Left ventricle myocardium inferior (tissue), 1 donor: ENCODE measurements around the gene ZNRF1. TPM values are rescaled to one million over a fixed set of nuclear protein-coding genes. Genes with fewer than 3 reads are reported as not detected.
A peak's percentile ranks its signal among the peaks of the same experiment; 100 is the strongest.

Source experiments
- DNase-seq: peaks from one replicate; pipeline ENCODE4 v3.0.0-alpha.2; 2020
- H3K27ac ChIP-seq: fragments of 200-600 bp; replicated peaks from 2 replicates; pipeline ENCODE4 v1.8.0; 2021
- H3K27me3 ChIP-seq: fragments of 200-600 bp; 2 replicates; pipeline ENCODE4 v1.8.0; 2021; ENCODE audit warnings: low read depth
- H3K36me3 ChIP-seq: fragments of 200-600 bp; 2 replicates; pipeline ENCODE4 v1.8.0; 2021
- H3K4me1 ChIP-seq: fragments of 200-600 bp; 2 replicates; pipeline ENCODE4 v1.8.0; 2021
- H3K4me3 ChIP-seq: fragments of 200-600 bp; 2 replicates; pipeline ENCODE4 v1.8.0; 2021; ENCODE audit warnings: mild to moderate bottlenecking, moderate library complexity
- H3K9me3 ChIP-seq: fragments of 200-600 bp; replicated peaks from 2 replicates; pipeline ENCODE4 v1.8.0; 2021
- intact Hi-C: fragments of 100-400 bp; cut with micrococcal nuclease; formaldehyde crosslinking; loops from one replicate; pipeline ENCODE4 v1.11.0; 2022
- total RNA-seq: library from RNA; stranded (reverse); fragmentation: NEBNext Ultra II Directional; extraction: Animal tissue kit (Norgen Biotek cat#: 25700); gene quantifications from one replicate; pipeline ENCODE4 v1.2.1, GENCODE V29; 2021
- TF ChIP-seq, protein P1 (sequence below): fragments of 200-600 bp; IDR thresholded peaks from 2 replicates; pipeline ENCODE4 v1.8.0; 2021; ENCODE audit warnings: antibody characterized with exemption, mild to moderate bottlenecking, borderline replicate concordance
- donor health status: DM: no; HTN: yes; CAD: no; lungs with severe emphysema.

Gene ZNRF1
- total RNA-seq, 1 donor from 2014 or later: 22.3 TPM

DNA sequence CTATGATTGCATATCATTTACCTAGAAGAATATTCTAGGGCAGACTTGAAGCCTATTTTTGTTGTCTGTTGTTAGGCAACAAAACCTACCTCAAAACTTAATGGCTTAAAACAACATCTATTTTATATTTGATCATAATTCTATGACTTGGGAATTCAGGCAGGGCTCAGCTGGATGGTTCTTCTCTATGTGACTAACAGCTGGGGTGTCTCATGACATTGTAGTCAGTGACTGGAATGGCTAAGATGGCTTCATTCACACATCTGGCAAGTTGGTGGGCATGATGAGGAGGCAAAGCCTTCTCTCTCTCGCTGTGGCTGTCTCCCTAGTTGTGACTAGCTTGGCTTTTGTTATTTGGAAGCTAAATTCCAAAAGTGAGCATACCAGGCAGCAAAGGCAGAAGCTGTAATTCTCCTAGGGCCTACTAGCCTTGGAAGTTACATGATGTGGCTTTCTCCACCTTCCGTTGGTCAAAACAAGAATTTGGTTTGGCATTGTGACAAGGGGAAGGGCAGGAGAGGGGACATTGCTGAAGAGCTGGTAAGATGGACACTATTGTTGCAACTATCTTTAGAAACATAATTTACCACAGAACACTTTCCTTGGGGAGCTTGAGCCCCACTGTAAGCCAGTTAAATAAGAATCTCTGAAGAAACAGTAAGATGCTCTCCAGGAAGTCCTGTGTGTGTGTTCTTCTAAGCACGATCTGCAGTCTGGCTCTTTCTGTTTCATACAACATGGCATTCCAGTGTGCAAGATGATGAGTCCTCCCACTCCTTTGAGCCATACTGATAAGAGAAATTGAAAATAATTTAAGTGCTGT, 39.4 kb downstream of the ZNRF1 start:
- H3K36me3 ChIP-seq: peaks cover 10% of the 10 kb centered on the region
- no peaks in the 10 kb centered on the region for H3K27me3 ChIP-seq
- peaks cover 18% of the 10 kb centered on the region for H3K9me3 ChIP-seq
- TF ChIP-seq, protein P1, sequence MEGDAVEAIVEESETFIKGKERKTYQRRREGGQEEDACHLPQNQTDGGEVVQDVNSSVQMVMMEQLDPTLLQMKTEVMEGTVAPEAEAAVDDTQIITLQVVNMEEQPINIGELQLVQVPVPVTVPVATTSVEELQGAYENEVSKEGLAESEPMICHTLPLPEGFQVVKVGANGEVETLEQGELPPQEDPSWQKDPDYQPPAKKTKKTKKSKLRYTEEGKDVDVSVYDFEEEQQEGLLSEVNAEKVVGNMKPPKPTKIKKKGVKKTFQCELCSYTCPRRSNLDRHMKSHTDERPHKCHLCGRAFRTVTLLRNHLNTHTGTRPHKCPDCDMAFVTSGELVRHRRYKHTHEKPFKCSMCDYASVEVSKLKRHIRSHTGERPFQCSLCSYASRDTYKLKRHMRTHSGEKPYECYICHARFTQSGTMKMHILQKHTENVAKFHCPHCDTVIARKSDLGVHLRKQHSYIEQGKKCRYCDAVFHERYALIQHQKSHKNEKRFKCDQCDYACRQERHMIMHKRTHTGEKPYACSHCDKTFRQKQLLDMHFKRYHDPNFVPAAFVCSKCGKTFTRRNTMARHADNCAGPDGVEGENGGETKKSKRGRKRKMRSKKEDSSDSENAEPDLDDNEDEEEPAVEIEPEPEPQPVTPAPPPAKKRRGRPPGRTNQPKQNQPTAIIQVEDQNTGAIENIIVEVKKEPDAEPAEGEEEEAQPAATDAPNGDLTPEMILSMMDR: no peak
- DNase-seq: no peak
- H3K27ac ChIP-seq: no peak overlapping the region
- intact Hi-C loops: no loop called here
- H3K4me3 ChIP-seq: no peak overlapping the region
- peaks cover 26% of the 10 kb centered on the region for H3K4me1 ChIP-seq

DNA sequence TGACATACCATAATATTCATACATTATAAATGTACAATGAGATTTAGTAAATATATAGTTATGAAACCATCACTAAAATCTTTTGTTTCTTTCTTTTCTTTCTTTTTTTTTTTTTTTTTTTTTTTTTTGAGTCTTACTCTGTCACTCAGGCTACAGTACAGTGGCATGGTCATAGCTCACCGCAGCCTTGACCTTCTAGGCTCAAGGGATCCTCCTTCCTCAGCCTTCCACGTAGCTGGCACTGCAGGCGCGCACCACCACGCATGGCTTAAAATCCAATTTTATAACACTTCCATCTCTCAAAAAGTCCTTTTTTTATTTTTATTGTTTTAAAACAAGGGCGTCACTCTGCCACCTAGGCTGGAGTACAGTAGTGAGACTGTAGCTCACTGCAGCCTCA, 41.1 kb downstream of the ZNRF1 start:
- H3K4me3 ChIP-seq: no peak overlapping the region
- no peaks in the 10 kb centered on the region for H3K27me3 ChIP-seq
- intact Hi-C loops: loop anchor here (10.0 kb wide), 1 partner anchor 65 kb away; no protein-coding TSS in a partner anchor
- peaks cover 10% of the 10 kb centered on the region for H3K36me3 ChIP-seq
- TF ChIP-seq, protein P1: no peak
- peaks cover 43% of the 10 kb centered on the region for H3K4me1 ChIP-seq
- no peak for DNase-seq
- no peak overlapping the region for H3K27ac ChIP-seq
- H3K9me3 ChIP-seq: peaks cover 18% of the 10 kb centered on the region

DNA sequence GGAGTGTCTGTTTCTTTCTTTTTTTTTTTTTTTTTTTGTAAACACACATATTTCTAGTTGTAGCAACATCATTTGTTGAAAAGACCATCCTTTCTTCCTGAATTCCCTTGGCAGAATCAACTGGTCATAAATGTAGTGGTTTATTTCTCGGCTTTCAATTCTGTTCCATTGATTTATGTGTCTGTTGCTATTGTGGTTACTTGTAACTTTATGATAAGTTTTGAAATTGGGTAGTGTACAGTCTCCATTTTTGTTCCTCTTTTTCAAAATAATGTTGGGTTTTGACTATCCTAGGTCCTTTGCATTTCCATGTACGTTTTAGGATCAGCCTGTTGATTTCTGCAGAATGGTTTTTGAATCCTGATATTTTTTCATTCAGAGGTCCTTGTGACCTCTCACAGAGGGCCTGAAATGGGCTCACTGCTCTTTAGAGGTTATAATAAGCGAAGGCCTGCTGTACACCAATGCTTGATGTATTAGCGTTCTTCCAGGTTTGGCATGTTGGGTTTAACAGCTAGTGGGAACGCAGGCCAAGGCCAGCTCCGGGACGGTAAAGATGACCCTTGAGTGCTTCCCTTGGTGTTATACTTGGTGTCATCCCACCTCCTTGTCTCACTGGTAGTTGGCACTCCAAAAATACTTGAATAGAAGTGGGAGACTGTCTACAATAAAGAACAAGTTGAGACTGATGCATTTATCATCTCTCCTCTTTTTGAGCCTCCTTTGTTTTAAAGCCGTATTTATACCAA, 43.8 kb downstream of the ZNRF1 start:
- no peak overlapping the region for H3K4me3 ChIP-seq
- H3K27me3 ChIP-seq: no peaks in the 10 kb centered on the region
- H3K27ac ChIP-seq: peak overlapping the region; percentile 88
- peaks cover 70% of the 10 kb centered on the region for H3K4me1 ChIP-seq
- intact Hi-C loops: loop anchor here (10.0 kb wide), 1 partner anchor 62 kb away; no protein-coding TSS in a partner anchor
- peaks cover 6% of the 10 kb centered on the region for H3K36me3 ChIP-seq
- TF ChIP-seq, protein P1: no peak
- DNase-seq: no peak
- peaks cover 12% of the 10 kb centered on the region for H3K9me3 ChIP-seq

DNA sequence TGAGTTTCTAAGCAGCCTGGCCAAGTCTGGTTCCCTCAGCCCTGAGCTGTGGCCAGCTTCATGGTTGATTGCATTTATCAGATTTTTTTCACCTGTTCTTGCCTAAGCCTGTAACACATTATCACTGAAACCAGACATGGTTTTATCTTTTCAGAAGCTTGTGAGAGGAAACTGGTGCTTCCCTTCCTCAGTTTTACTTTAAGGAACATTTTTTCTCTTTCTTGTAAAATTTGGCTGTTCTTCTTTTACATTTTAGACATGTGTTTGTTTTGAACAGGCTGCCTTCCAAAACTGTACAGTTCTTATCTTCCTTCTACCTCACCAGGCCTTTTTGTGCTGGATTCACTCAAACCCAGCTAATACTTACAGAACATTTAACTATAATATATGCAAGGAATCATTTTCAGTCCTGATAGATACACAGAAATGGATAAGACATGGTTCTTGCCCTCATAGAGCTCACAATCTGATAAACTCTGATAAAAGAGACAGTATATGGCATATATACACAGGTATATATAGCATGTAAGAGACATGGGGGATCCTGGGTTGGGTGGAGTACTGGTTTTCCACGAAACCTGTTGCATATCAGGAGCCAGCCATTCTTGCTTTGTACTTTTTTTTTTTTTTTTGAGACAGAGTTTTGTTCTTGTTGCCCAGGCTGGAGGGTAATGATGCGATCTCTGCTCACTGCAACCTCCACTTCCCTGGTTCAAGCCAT, 44.5 kb downstream of the ZNRF1 start:
- Histone ChIP-seq H3K9me3 (peaks cover 4% of the 10 kb centered on the region), H3K4me1 (peaks cover 76% of the 10 kb centered on the region), H3K4me3 (no peak overlapping the region), H3K27ac (peak overlapping the region; percentile 88), H3K36me3 (peaks cover under 1% of the 10 kb centered on the region), H3K27me3 (no peaks in the 10 kb centered on the region)
- no peak for DNase-seq
- TF ChIP-seq, protein P1: no peak
- intact Hi-C loops: loop anchor here (10.0 kb wide), 1 partner anchor 61 kb away; no protein-coding TSS in a partner anchor

DNA sequence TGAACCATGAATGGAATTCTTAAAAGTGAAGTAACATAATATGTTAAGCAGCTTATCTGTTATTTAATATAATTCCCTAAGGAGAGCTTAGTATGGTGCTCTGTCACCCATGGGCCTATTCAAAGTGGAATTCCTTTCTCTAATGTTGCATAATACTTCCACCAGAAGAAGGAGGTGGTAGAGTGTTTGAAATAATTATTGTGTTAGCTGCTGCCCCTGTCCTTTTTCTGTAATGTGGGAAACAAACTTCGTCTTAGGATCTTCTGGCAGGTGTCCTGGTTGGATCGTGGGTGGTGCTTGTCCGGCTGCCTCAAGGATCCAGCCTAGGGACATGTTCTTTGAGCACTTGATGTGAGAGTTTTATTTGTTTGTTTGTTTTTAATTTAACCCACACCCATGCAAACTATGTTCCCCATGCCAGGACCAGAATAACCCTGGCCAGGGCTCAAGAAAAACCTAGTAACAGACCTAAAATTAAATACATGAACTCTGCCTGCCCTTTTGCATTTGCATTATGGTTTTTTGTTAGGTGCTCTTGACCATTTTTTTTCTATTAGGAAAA, 46.1 kb downstream of the ZNRF1 start:
- intact Hi-C loops: loop anchor here (10.0 kb wide), 1 partner anchor 60 kb away; no protein-coding TSS in a partner anchor
- H3K4me1 ChIP-seq: peaks cover 78% of the 10 kb centered on the region
- no peaks in the 10 kb centered on the region for H3K27me3 ChIP-seq
- no peaks in the 10 kb centered on the region for H3K36me3 ChIP-seq
- TF ChIP-seq, protein P1: no peak
- H3K4me3 ChIP-seq: peak overlapping the region; percentile 27
- peak; percentile 46 for DNase-seq
- peak overlapping the region; percentile 88 for H3K27ac ChIP-seq
- H3K9me3 ChIP-seq: no peaks in the 10 kb centered on the region
